Measurements from ENCODE around the gene ARL13B.

Gene ARL13B

GRCh38 chr3:93979850-93980676, at the start of gene ARL13B:
Gene ARL13B, plus strand, starts transcription at chr3:93980155. Its CDS starts 269 bp downstream, at chr3:93980424.
- H3F3A ChIP-seq (ENCODE audit: insufficient read depth, low read length) = 0 out of 2 replicates have a peak, but pooled peaks cover 7% of the 10 kb centered on the region
- no peaks in the 10 kb centered on the region for H3K9me3 ChIP-seq (replicated peaks; ENCODE audit: insufficient read depth, low read length)
- no peaks in the 10 kb centered on the region for H3K9me2 ChIP-seq (replicated peaks; ENCODE audit: insufficient read depth, low read length)
- no peaks in the 10 kb centered on the region for H4K20me1 ChIP-seq (ENCODE audit: insufficient read depth, low read length)
- peaks cover 17% of the 10 kb centered on the region for H3K79me2 ChIP-seq (ENCODE audit: low read length)
- no peaks in the 10 kb centered on the region for H3K36me3 ChIP-seq (replicated peaks; ENCODE audit: insufficient read depth, low read length)
- TF ChIP-seq EZH2 (optimal IDR thresholded peaks at IDR 0.05; ENCODE audit: low read depth, low read length) (no peak), EZH2phosphoT487 (IDR thresholded peaks at IDR 0.05; ENCODE audit: low read length) (no peak), CTCF (IDR thresholded peaks at IDR 0.05; ENCODE audit: low read length) (no peak)
- H3K4me2 ChIP-seq (ENCODE audit: low read depth, low read length) = peak within 1 kb of the TSS; percentile 81
- no peaks in the 10 kb centered on the region for H3K27me3 ChIP-seq (replicated peaks; ENCODE audit: insufficient read depth, low read length)
- H3K9ac ChIP-seq (ENCODE audit: low read length) = peak within 1 kb of the TSS; percentile 87
- H3K27ac ChIP-seq (ENCODE audit: low read length) = peak within 1 kb of the TSS; percentile 92
- peak within 1 kb of the TSS; percentile 93 for H3K4me3 ChIP-seq (ENCODE audit: low read length)
- DNase-seq = peak; percentile 99
- H3K4me1 ChIP-seq (ENCODE audit: low read length) = peaks cover 8% of the 10 kb centered on the region
- peak within 1 kb of the TSS; percentile 93 for H2AFZ ChIP-seq (ENCODE audit: low read length)

GRCh38 chr3:93931597-93932229, 48.2 kb upstream of the ARL13B start:
- H3K36me3 ChIP-seq (replicated peaks; ENCODE audit: insufficient read depth, low read length) = no peaks in the 10 kb centered on the region
- H4K20me1 ChIP-seq (ENCODE audit: insufficient read depth, low read length) = no peaks in the 10 kb centered on the region
- H2AFZ ChIP-seq (ENCODE audit: low read length) = no peak overlapping the region
- no peaks in the 10 kb centered on the region for H3K27me3 ChIP-seq (replicated peaks; ENCODE audit: insufficient read depth, low read length)
- H3K9ac ChIP-seq (ENCODE audit: low read length) = no peak overlapping the region
- no peaks in the 10 kb centered on the region for H3K9me3 ChIP-seq (replicated peaks; ENCODE audit: insufficient read depth, low read length)
- TF ChIP-seq EZH2phosphoT487 (IDR thresholded peaks at IDR 0.05; ENCODE audit: low read length) (no peak), EZH2 (optimal IDR thresholded peaks at IDR 0.05; ENCODE audit: low read depth, low read length) (no peak), CTCF (IDR thresholded peaks at IDR 0.05; ENCODE audit: low read length) (no peak)
- no peak overlapping the region for H3K4me2 ChIP-seq (ENCODE audit: low read depth, low read length)
- H3K79me2 ChIP-seq (ENCODE audit: low read length) = no peaks in the 10 kb centered on the region
- no peak overlapping the region for H3K4me3 ChIP-seq (ENCODE audit: low read length)
- H3K4me1 ChIP-seq (ENCODE audit: low read length) = no peaks in the 10 kb centered on the region
- no peaks in the 10 kb centered on the region for H3F3A ChIP-seq (ENCODE audit: insufficient read depth, low read length)
- H3K27ac ChIP-seq (ENCODE audit: low read length) = no peak overlapping the region
- no peaks in the 10 kb centered on the region for H3K9me2 ChIP-seq (replicated peaks; ENCODE audit: insufficient read depth, low read length)
- no peak for DNase-seq

GRCh38 chr3:93934366-93935046, 45.4 kb upstream of the ARL13B start:
- H3K79me2 ChIP-seq (ENCODE audit: low read length) = no peaks in the 10 kb centered on the region

More at GRCh38 chr3:93934366-93935046, 45.4 kb upstream of the ARL13B start:
- H2AFZ ChIP-seq (ENCODE audit: low read length) = no peak overlapping the region
- H3K9ac ChIP-seq (ENCODE audit: low read length) = no peak overlapping the region
- no peak for DNase-seq
- no peaks in the 10 kb centered on the region for H3K9me2 ChIP-seq (replicated peaks; ENCODE audit: insufficient read depth, low read length)
- H3K4me2 ChIP-seq (ENCODE audit: low read depth, low read length) = no peak overlapping the region
- no peaks in the 10 kb centered on the region for H3K27me3 ChIP-seq (replicated peaks; ENCODE audit: insufficient read depth, low read length)
- H3K27ac ChIP-seq (ENCODE audit: low read length) = no peak overlapping the region
- no peaks in the 10 kb centered on the region for H3K36me3 ChIP-seq (replicated peaks; ENCODE audit: insufficient read depth, low read length)
- TF ChIP-seq CTCF (IDR thresholded peaks at IDR 0.05; ENCODE audit: low read length) (no peak), EZH2 (optimal IDR thresholded peaks at IDR 0.05; ENCODE audit: low read depth, low read length) (no peak), EZH2phosphoT487 (IDR thresholded peaks at IDR 0.05; ENCODE audit: low read length) (no peak)
- H4K20me1 ChIP-seq (ENCODE audit: insufficient read depth, low read length) = no peaks in the 10 kb centered on the region
- no peaks in the 10 kb centered on the region for H3F3A ChIP-seq (ENCODE audit: insufficient read depth, low read length)
- H3K4me3 ChIP-seq (ENCODE audit: low read length) = no peak overlapping the region
- no peaks in the 10 kb centered on the region for H3K9me3 ChIP-seq (replicated peaks; ENCODE audit: insufficient read depth, low read length)
- no peaks in the 10 kb centered on the region for H3K4me1 ChIP-seq (ENCODE audit: low read length)
